Measurements from ENCODE around the gene RBFOX2. TPM values are rescaled to one million over a fixed set of nuclear protein-coding genes. Genes with fewer than 3 reads are reported as not detected.

RBFOX2 gene
- total RNA-seq, 2 experiments from 2014 or later = 54.3 to 78.7 TPM

DNA sequence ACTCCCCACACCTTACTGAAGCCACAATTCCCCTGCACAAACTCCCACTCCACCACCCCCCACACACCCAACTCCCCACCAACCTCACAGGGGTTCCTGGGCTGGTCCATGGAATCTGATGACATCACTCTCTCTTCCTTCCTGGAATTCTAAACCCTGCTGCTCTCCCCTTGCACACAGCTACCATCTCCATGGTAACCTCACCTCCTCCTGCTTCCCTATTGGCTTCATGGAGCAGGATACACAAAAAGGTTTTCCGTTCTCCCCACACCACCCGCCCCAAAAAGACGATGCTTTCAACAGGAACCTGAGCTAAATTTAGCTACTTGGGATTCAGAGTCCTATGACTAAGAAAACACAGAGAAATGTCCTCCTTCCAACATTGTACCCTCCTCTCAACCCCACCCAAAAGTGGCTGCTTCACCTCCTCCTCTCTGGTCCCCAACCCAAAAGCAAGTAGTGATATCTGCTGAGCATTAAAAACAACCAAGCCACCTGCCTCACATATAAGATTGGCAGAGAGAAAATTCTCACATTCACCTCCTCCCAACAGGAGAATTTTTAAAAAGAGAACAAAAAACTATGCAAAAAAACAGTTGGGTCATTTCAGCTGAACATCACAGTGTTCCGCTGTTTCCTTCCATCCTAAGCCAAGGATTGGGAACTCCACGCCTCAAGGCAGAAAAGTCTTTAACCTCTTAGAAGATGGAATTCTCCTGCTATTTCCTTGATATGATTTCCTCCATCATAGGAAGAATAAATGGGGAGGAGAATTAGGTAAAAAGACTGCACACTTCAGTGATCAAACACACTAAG, 66.9 kb downstream of the RBFOX2 start:
- peaks cover 18% of the 10 kb centered on the region; the same call in 1 of the 2 replicates for H3K79me2 ChIP-seq (ENCODE audit: insufficient read depth, low read depth, low read length)
- CTCF ChIA-PET (ENCODE audit: unreplicated experiment) = interaction anchor here (1.0 kb wide), 1 partner anchor 9 kb away, joined by 6 read pairs; no protein-coding TSS in a partner anchor
- peaks cover 3% of the 10 kb centered on the region; the same call in 1 of the 2 replicates for H3K36me3 ChIP-seq (ENCODE audit: insufficient read depth, low read length)
- H3K4me1 ChIP-seq (ENCODE audit: insufficient read depth, low read length, poor library complexity, severe bottlenecking) = no peaks in the 10 kb centered on the region
- no peak for TF ChIP-seq EZH2phosphoT487 (IDR thresholded peaks at IDR 0.05; ENCODE audit: borderline replicate concordance, low read depth, low read length)
- TF ChIP-seq, protein P1, sequence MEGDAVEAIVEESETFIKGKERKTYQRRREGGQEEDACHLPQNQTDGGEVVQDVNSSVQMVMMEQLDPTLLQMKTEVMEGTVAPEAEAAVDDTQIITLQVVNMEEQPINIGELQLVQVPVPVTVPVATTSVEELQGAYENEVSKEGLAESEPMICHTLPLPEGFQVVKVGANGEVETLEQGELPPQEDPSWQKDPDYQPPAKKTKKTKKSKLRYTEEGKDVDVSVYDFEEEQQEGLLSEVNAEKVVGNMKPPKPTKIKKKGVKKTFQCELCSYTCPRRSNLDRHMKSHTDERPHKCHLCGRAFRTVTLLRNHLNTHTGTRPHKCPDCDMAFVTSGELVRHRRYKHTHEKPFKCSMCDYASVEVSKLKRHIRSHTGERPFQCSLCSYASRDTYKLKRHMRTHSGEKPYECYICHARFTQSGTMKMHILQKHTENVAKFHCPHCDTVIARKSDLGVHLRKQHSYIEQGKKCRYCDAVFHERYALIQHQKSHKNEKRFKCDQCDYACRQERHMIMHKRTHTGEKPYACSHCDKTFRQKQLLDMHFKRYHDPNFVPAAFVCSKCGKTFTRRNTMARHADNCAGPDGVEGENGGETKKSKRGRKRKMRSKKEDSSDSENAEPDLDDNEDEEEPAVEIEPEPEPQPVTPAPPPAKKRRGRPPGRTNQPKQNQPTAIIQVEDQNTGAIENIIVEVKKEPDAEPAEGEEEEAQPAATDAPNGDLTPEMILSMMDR (conservative IDR thresholded peaks at IDR 0.05; ENCODE audit: low read length) = no peak
- BruUV-seq (replicated peaks) = no TSS peak
- H3K27ac ChIP-seq (ENCODE audit: low read depth, low read length, poor library complexity, severe bottlenecking) = no peak overlapping the region
- no peaks in the 10 kb centered on the region for H3K9me3 ChIP-seq (ENCODE audit: low read length)
- H2AFZ ChIP-seq (ENCODE audit: low read length) = no peak overlapping the region
- H4K20me1 ChIP-seq (ENCODE audit: insufficient read depth, low read length) = no peaks in the 10 kb centered on the region
- POLR2A ChIA-PET = interaction anchor here (0.7 to 1.2 kb wide), 3 partner anchors 10 to 21 kb away, joined by 3 read pairs; no protein-coding TSS in a partner anchor
- no peak for DNase-seq (ENCODE audit: low spot score)
- H3K4me3 ChIP-seq (ENCODE audit: low read depth, low read length, poor library complexity, severe bottlenecking) = no peak overlapping the region
- H3K9me2 ChIP-seq (ENCODE audit: insufficient read depth, low read length) = no peaks in the 10 kb centered on the region
- intact Hi-C loops (cut with micrococcal nuclease; ENCODE audit: unreplicated experiment) = no loop called here
- H3K4me2 ChIP-seq (ENCODE audit: low read length) = no peak overlapping the region

DNA sequence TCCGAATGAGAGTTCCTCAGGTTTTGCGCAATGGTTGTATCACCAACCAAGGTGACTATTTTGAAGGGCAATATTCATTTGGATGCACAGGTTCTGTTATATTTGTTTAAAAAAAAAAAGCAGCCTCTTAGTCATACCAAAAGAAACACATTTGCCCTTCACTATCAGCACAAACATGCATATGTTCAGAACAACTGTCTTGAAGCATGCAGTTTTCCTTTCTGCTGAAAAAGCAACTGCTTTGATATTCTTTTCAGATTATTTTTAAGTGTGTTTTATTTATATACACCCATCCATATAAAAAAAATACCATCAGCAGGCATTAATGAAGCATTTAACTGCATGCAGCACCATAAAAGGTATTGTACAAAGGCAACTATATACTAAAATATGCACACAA, 67.8 kb downstream of the RBFOX2 start:
- Histone ChIP-seq H3K9me3 (ENCODE audit: low read length) (no peaks in the 10 kb centered on the region), H3K4me1 (ENCODE audit: insufficient read depth, low read length, poor library complexity, severe bottlenecking) (no peaks in the 10 kb centered on the region), H3K27ac (ENCODE audit: low read depth, low read length, poor library complexity, severe bottlenecking) (no peak overlapping the region), H3K4me2 (ENCODE audit: low read length) (no peak overlapping the region), H3K36me3 (ENCODE audit: insufficient read depth, low read length) (no peaks in the 10 kb centered on the region; the same call in 1 of the 2 replicates), H3K9me2 (ENCODE audit: insufficient read depth, low read length) (no peaks in the 10 kb centered on the region), H3K79me2 (ENCODE audit: insufficient read depth, low read depth, low read length) (peaks cover 18% of the 10 kb centered on the region; the same call in 1 of the 2 replicates), H4K20me1 (ENCODE audit: insufficient read depth, low read length) (no peaks in the 10 kb centered on the region), H2AFZ (ENCODE audit: low read length) (no peak overlapping the region), H3K4me3 (ENCODE audit: low read depth, low read length, poor library complexity, severe bottlenecking) (no peak overlapping the region)
- DNase-seq (ENCODE audit: low spot score) = no peak
- TF ChIP-seq EZH2phosphoT487 (IDR thresholded peaks at IDR 0.05; ENCODE audit: borderline replicate concordance, low read depth, low read length) = no peak
- TF ChIP-seq, protein P1 (conservative IDR thresholded peaks at IDR 0.05; ENCODE audit: low read length) = no peak
- intact Hi-C loops (cut with micrococcal nuclease; ENCODE audit: unreplicated experiment) = no loop called here
- ChIA-PET CTCF (ENCODE audit: unreplicated experiment) (no interaction called here), POLR2A (interaction anchor here (1.0 kb wide), 1 partner anchor 22 kb away, joined by 3 read pairs; no protein-coding TSS in a partner anchor)
- no TSS peak for BruUV-seq (replicated peaks)

Measured in OCI-LY7 (cell line).